Brain microvascular endothelial cell (primary cell): ENCODE data around the gene KRTAP5-5.
"Not testable (repeated sequence)": the region's sequence is repeated elsewhere in the genome, so short reads cannot be mapped to it uniquely, and the experiment has no call there.

ENCODE experiments used
- DNase-seq: peaks from one replicate; pipeline ENCODE4 v3.0.0-alpha.2; 2020
- H3K27ac ChIP-seq: fragments of 250-450 bp; sonication (Bioruptor Pico); 2 replicates; pipeline ENCODE4 v1.5.1; 2020; ENCODE audit warnings: mild to moderate bottlenecking, moderate library complexity
- H3K27me3 ChIP-seq: fragments of 250-450 bp; sonication (Bioruptor Pico); replicated peaks from 2 replicates; pipeline ENCODE4 v1.5.1; 2020; ENCODE audit warnings: mild to moderate bottlenecking
- H3K36me3 ChIP-seq: fragments of 250-450 bp; sonication (Bioruptor Pico); replicated peaks from 2 replicates; pipeline ENCODE4 v1.5.1; 2020; ENCODE audit warnings: mild to moderate bottlenecking
- H3K4me3 ChIP-seq: 2 replicates; pipeline ENCODE4 v1.5.1; 2011; ENCODE audit warnings: low read depth, mild to moderate bottlenecking, control low read depth, low read length, moderate library complexity
- in situ Hi-C: cut with HindIII; loops from 2 replicates; pipeline ENCODE4 v1.10.0; 2017; ENCODE audit warnings: low sequenced_read_pairs, low pct_ligation_motif_present
- TF ChIP-seq, protein P1 (sequence below): IDR thresholded peaks from 2 replicates; pipeline ENCODE4 v1.5.1; 2011; ENCODE audit warnings: low read depth, mild to moderate bottlenecking, moderate library complexity, low read length, control low read depth, inconsistent platforms; ENCODE audit errors: missing control alignments

The KRTAP5-5 gene

DNA sequence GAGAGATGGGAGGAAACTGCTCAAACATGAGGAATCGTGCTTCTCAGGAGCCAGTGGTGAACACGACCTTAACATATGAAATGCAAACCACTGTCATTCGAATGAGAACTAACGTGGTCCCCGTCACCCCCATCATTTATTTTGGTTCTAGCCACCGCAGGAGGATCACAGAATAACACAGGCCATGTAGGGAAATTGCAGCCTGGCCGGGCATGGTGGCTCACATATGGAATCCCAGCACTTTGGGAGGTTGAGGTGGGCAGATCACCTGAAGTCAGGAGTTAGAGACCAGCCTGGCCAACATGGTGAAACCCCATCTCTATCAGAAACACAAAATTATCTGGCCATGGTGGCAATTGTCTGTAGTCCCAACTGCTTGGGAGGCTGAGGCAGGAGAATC is 27.1 kb downstream of the KRTAP5-5 start:
- TF ChIP-seq, protein P1, sequence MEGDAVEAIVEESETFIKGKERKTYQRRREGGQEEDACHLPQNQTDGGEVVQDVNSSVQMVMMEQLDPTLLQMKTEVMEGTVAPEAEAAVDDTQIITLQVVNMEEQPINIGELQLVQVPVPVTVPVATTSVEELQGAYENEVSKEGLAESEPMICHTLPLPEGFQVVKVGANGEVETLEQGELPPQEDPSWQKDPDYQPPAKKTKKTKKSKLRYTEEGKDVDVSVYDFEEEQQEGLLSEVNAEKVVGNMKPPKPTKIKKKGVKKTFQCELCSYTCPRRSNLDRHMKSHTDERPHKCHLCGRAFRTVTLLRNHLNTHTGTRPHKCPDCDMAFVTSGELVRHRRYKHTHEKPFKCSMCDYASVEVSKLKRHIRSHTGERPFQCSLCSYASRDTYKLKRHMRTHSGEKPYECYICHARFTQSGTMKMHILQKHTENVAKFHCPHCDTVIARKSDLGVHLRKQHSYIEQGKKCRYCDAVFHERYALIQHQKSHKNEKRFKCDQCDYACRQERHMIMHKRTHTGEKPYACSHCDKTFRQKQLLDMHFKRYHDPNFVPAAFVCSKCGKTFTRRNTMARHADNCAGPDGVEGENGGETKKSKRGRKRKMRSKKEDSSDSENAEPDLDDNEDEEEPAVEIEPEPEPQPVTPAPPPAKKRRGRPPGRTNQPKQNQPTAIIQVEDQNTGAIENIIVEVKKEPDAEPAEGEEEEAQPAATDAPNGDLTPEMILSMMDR = no peak
- Histone ChIP-seq H3K27ac (no peak overlapping the region), H3K36me3 (no peaks in the 10 kb centered on the region), H3K4me3 (no peak overlapping the region), H3K27me3 (peaks cover 18% of the 10 kb centered on the region)
- in situ Hi-C loops = no loop called here
- DNase-seq = no peak

DNA sequence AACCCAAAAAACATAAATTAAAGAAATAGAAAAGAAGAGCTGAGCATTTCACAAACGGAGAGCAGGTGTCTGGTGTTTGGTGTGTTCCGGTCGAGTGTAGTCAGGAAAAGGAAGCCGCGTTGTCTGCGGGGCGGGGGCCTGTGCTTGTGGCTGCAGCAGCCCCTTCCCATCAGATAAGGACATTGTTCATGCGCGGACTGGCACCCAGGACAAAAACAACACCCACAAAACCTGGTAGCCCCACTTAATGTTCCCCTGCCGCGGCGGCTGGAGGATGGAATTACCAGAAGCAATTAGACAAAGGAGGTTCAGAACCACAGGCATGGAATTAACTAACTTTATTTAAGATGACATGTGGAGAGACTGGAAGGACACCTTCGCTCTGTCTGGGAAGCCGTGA is 29.9 kb downstream of the KRTAP5-5 start:
- no peak for DNase-seq

DNA sequence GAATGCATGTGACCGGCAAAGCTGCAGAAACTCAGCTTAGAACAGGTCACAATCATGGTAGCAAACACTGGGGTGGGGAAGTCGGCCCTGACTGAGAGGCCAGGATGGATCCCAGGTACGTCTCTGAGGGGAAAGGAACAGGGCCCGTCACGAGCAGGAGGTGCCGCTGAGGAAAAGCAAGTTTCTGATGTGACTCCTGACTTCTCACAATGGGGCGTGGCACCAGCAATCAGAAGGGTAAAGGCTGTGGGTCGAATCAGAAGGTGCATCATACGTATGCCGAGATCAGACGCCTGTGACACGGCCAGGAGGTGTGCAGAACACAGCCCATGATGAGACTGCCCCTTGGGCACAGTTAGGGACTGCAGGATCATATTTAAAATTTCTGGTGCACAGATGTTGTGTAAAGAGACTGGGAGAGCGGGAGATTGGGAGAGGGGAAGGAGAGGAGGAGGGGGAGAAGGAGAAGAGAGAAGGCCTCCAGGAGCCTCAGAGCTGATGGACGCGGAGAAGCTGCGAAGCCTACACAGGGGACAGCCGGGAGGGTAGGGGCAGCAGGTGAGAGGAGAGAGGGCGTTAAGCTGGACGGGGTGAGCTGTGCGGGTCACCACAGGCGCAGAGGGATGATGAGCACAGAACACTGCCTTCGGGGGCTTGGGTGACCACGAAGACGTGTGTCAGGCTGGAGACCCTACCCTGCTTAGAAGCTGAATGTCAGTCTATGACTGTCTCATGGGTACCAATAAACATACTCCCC is 30.7 kb downstream of the KRTAP5-5 start:
- Histone ChIP-seq H3K4me3 (no peak overlapping the region), H3K36me3 (no peaks in the 10 kb centered on the region), H3K27ac (no peak overlapping the region), H3K27me3 (peaks cover 6% of the 10 kb centered on the region)
- no peak for DNase-seq
- TF ChIP-seq, protein P1 = no peak
- in situ Hi-C loops = no loop called here

More for the DNA sequence above, 29.9 kb downstream of the KRTAP5-5 start:
- Histone ChIP-seq H3K4me3 (no peak overlapping the region), H3K36me3 (no peaks in the 10 kb centered on the region), H3K27me3 (peaks cover 13% of the 10 kb centered on the region), H3K27ac (no peak overlapping the region)
- in situ Hi-C loops = no loop called here
- TF ChIP-seq, protein P1 = no peak

DNA sequence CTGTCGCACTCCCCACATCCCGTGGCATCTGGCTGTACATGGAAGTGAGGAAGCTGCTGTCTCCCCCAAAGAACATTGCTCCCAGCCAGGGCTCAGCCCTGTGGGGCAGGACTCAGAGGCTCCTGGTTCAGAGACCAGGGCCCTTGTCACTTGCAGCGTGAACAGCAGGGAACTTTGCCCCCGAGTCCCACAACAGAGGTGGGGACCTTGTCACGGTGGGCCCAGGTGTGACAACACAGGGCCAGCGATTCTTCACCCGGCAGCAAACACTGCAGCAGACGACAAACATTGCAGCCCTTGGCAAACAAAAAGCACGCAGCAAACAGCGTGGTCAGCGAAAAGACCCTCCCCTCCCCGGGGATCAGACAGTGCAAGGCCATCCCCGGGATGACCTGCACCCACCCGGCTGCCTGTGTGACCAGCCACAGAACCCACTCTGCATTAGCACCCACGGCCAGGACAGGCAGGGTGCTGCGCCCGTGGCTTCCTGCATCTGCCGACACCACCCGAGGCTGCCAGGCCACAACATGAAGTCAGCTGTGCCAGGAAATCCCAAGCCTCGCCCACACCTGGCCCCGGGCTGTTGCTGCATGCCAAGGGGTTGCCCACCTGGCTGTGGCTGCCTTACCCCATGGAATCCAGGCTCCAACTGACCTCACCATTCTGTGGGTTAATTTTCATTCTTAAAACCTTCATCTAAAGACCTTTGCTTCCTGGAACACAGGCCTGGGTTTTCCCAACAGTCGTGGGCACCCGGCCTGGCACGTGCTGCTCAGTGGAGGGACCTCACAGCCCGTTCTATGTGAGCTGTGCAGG is 32.1 kb downstream of the KRTAP5-5 start:
- H3K36me3 ChIP-seq, in situ Hi-C loops, H3K4me3 ChIP-seq, H3K27ac ChIP-seq, DNase-seq, H3K27me3 ChIP-seq: not testable (repeated sequence)

DNA sequence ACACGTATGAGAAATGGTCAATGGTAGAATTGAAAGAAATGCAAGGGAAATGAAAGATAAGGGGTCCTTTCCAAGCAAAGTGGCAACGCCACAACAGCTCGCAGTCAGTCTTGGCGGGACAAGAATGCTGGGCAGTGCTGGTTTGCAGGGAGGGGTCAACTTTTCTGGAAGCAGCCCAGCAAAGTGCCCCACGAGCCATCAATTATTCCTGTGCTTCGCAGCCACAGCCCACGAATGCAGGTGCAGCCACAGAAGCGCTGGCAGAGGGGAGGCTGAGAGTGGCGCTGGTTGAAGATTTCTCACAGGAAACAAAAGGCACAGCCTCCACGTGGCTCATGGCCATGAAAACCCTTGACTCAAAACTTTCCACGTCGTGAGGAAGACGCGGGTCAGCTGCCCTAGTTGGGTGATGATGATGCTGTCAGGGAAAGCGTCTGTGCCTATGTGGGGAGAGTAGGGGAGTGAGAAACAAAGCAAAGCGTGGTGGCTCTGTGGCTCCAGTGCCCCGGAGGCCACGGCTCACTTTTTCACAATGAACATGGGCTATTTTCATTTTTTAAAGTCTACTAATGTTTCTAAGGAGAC is 33.2 kb downstream of the KRTAP5-5 start:
- H3K36me3 ChIP-seq, H3K27me3 ChIP-seq, in situ Hi-C loops, H3K27ac ChIP-seq, H3K4me3 ChIP-seq, DNase-seq: not testable (repeated sequence)

DNA sequence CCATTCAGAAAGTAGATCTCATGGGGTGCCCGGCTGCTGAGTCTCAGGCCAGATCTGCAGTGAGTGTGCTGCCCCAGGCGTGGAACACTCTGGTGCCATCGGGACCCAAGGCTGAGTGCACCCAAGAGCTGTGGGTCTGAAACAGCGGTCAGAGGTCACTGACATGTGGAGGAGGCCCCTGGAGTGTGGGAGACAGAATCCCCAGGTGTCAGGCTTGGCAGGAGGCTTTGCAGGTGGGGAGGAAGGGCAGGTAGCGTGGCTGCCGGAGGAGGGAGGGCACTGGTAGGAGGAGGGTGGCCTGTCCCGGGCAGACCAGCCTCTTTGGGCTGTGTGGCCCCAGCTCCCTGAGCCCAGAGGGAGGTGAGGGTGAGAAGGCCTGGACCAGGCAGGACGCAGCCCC is 35.7 kb downstream of the KRTAP5-5 start:
- TF ChIP-seq, protein P1 = no peak
- no peak for DNase-seq
- Histone ChIP-seq H3K27me3 (peaks cover 11% of the 10 kb centered on the region), H3K27ac (no peak overlapping the region), H3K36me3 (no peaks in the 10 kb centered on the region), H3K4me3 (no peak overlapping the region)
- in situ Hi-C loops = no loop called here
